Measurements from ENCODE around the gene SYVN1.
A peak's percentile ranks its signal among the peaks of the same experiment; 100 is the strongest.

- TF ChIP-seq, protein P1, sequence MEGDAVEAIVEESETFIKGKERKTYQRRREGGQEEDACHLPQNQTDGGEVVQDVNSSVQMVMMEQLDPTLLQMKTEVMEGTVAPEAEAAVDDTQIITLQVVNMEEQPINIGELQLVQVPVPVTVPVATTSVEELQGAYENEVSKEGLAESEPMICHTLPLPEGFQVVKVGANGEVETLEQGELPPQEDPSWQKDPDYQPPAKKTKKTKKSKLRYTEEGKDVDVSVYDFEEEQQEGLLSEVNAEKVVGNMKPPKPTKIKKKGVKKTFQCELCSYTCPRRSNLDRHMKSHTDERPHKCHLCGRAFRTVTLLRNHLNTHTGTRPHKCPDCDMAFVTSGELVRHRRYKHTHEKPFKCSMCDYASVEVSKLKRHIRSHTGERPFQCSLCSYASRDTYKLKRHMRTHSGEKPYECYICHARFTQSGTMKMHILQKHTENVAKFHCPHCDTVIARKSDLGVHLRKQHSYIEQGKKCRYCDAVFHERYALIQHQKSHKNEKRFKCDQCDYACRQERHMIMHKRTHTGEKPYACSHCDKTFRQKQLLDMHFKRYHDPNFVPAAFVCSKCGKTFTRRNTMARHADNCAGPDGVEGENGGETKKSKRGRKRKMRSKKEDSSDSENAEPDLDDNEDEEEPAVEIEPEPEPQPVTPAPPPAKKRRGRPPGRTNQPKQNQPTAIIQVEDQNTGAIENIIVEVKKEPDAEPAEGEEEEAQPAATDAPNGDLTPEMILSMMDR (IDR thresholded peaks at IDR 0.05), result no peak
- peak in 1 of 2 donors; percentile 31 for TF ChIP-seq POLR2A (IDR thresholded peaks at IDR 0.05)
Measured at GRCh38 chr11:65111744-65112545, 22.4 kb downstream of the SYVN1 start, which contains the start of gene TM7SF2.

All from suprapubic skin (tissue), 3 donors.